Sigmoid colon (tissue), 4 donors: Measurements from ENCODE around the gene POMC.

Experiments used
- CTCF ChIP-seq, 4 experiments: fragments of 450-650 bp in 3 of 4; fragments of 200-600 bp in 1 of 4; IDR thresholded peaks; one replicate each; pipeline ENCODE4 v1.5.1; 2016 to 2019; ENCODE audit warnings: antibody characterized with exemption in 4 of 4, mild to moderate bottlenecking in 3 of 4, moderate library complexity in 2 of 4
- EP300 ChIP-seq, 4 donors: sonication (generic); formaldehyde crosslinking; IDR thresholded peaks; one replicate each; pipeline ENCODE4 v1.6.1; 2017; ENCODE audit warnings: antibody characterized with exemption in 4 of 4
- POLR2A ChIP-seq, 2 donors: fragments of 450-650 bp; IDR thresholded peaks; one replicate each; pipeline ENCODE4 v1.6.1; 2016; ENCODE audit warnings: antibody characterized with exemption in 2 of 2, mild to moderate bottlenecking in 2 of 2, moderate library complexity in 2 of 2

GRCh38 chr2:25146896-25147295 is 21.5 kb downstream of the POMC start:
- TF ChIP-seq CTCF (IDR thresholded peaks at IDR 0.05) (no peak), EP300 (IDR thresholded peaks at IDR 0.05) (no peak), POLR2A (IDR thresholded peaks at IDR 0.05) (no peak)
